ENCODE results near the gene HIF1A.

GRCh38 chr14:61705017-61705416 lies 9.7 kb downstream of the HIF1A start:
- TF ChIP-seq CTCF (IDR thresholded peaks at IDR 0.05; ENCODE audit: insufficient read depth, low read length, poor library complexity, severe bottlenecking), result no peak
- TF ChIP-seq EZH2phosphoT487 (conservative IDR thresholded peaks at IDR 0.05; ENCODE audit: low read length), result no peak
